CD1c-positive myeloid dendritic cell (primary cell): Measurements from ENCODE around the gene GSAP.
"Not testable (repeated sequence)": the region's sequence is repeated elsewhere in the genome, so short reads cannot be mapped to it uniquely, and the experiment has no call there.

Experiments used
- DNase-seq: peaks from one replicate; pipeline ENCODE4 v3.0.0-alpha.2; 2016; ENCODE audit errors: extremely low spot score

The GSAP gene, protein sequence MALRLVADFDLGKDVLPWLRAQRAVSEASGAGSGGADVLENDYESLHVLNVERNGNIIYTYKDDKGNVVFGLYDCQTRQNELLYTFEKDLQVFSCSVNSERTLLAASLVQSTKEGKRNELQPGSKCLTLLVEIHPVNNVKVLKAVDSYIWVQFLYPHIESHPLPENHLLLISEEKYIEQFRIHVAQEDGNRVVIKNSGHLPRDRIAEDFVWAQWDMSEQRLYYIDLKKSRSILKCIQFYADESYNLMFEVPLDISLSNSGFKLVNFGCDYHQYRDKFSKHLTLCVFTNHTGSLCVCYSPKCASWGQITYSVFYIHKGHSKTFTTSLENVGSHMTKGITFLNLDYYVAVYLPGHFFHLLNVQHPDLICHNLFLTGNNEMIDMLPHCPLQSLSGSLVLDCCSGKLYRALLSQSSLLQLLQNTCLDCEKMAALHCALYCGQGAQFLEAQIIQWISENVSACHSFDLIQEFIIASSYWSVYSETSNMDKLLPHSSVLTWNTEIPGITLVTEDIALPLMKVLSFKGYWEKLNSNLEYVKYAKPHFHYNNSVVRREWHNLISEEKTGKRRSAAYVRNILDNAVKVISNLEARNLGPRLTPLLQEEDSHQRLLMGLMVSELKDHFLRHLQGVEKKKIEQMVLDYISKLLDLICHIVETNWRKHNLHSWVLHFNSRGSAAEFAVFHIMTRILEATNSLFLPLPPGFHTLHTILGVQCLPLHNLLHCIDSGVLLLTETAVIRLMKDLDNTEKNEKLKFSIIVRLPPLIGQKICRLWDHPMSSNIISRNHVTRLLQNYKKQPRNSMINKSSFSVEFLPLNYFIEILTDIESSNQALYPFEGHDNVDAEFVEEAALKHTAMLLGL

DNA sequence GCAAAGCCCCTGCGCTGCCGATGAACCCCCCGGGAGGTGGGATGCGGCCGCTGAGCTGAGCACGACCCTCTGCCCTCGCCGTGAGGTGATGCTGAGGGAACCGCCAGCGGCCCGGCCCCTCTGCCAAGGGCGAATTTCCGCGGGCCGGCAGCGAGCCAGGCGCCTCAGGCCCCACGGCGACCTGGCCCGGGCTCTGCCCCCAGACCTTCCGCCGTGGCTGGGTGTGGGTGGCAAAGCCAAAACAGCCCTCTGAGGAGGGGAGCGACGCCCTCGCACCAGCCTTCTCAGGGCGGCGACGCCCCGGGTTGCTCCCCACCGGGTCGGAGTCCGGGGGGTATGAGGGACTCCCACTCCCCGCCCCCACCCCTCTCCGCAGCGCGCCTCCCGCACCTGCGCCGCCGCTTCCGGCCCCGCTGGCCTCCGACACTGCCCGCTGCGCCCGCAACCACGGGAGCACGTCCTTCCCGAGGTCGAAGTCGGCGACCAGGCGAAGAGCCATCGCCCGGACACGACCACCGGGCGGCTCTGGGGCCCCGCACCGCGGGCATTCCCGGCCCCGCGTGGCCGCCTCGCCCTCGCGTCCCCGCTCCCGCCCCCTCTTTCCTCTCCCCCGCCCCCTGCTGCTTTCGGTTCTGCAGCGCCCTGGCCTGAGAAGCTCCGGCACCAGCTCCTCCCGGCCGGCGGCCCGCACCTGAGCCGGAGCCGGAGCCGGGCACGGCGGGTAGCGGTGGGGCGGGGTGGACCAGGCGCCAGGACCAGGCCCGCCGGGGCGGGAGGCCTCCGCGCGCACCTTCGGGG lies at the start of gene GSAP:
Gene GSAP (minus strand): TSS at position 527 of the 798 bp plus-strand sequence. CDS start 28 bp downstream, at position 499.
- DNase-seq: peak; percentile 71

DNA sequence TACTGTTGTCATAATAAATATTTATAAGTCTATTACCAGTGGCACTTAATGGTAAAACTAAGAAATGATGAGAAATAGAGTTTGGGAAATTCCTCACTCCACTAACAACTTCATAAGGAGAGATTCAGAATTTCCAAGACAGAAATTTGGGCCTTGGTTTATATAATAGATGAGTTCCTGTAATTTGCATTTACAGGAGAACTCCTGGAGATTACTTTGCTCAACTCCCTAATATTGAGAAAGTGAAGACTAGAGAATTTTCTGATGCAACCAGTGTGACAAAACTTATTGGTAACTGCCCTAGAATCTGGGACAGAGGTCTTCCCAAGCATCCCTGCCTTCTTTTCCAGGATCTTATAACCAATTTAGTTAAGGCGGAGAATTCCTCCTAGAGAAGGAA lies 49.1 kb upstream of the GSAP start:
- peak; percentile 37 for DNase-seq

DNA sequence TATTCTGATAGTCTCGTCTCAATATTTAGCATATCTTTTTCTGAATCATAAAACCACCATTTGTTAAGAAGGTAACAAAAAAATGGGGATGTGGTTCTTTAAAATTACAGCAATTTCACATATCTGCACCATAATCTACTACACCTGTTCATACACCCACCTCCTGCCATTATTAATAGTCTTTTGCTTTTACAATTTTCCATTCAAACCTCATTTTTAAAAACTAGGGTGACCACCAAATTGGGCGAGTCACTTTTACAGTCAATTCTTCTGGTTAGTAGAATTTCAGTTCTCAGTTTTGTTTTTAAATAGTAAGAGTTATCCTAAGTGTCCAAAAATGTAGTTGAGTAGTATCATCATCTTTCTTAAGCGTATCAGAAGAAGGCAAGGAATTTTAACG lies 48.4 kb upstream of the GSAP start:
- DNase-seq: no peak

DNA sequence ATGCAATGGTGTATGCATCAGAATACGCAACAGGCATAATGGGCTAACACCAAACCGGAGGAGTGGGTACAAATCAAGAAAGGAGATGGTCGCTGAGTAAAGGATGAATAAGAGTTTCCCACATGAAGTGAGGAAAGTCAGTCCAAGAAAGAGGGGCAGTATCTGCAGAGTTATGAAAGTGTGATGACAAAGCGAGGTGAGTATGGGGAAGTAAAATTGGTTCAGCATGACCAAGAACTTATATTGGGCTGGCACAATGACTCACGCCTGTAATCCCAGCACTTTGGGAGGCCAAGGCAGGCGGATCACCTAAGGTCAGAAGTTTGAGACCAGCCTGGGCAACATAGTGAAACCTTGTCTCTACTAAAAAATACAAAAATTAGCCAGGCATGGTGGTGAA lies 47.5 kb upstream of the GSAP start:
- peak; percentile 68 for DNase-seq

DNA sequence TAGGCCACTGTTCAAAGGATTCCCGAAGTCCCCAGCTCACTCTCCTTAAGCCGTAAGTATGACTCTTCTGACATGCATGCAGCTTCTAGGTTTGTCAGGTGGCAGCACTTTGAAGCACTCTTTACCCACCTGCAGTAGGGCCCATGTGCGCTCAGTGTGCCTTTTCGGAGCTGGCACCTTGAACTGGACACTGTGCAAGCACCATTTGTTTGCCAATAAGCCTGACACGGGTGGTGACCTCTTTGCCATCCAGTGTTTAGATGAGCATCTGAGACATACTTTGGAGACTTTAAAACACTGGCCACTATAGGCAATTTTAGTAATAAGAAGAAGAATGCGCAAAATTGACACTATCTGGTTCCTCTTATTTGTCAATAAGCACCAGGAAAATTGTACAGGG lies 45.7 kb upstream of the GSAP start:
- no peak for DNase-seq

DNA sequence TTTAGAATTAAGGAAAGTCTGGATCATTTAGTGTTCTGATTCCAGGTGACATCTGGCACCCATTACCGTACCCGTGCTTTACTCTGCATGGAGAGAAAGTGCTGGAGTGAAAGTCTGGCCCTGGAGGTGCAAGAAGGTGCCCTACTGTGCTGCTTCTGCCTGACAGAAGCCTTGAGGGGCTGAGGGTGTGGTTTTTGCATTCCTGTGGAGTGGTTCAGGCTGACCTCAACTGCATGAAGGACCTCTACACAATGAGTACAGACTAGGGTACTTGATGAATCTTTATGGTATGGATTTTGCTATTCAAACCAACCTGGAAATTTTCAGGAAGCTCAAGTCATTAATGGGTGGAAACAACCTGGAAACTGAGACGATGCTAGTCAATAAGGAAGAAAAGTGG lies 45.1 kb upstream of the GSAP start:
- DNase-seq: no peak

DNA sequence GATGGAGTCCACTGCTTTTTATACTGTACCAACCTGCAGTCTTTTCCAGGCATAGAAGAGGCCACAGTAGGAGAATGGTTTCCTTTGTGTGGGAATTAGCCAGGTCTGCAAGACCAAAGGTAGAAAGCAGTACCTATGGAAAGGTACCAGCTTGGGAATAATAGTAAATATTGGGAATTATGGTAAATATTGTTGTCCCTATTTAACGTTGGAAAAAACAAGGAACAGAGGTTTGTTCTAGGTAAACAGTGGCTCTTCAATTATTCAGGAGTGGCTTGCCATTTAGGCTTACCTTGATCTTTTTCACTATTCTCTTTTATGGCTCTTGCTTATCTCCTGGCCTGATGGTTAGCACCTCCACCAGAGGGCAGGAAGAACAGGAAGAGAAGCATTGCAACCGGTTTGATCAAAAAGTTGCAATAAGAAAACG lies 43.9 kb upstream of the GSAP start:
- DNase-seq: no peak

DNA sequence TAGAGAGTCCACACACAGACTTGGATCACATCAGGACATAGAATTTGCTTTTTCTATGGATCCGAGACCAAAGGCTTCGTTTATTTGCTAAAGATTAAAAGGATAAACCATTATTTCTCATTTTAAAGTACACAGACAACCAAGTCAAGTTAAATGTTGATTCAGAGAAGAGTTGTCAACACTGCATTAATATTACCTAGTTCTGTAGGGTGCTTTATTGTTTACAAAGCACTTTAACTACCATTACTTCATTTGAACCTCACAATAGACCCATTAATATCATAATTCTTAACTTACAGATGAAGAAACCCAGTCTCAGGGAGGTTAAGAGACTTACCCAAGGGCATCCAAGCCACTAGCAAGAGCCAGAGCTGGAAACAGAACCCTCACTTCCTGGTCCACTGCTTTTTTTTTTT lies 43.2 kb upstream of the GSAP start:
- DNase-seq: no peak

DNA sequence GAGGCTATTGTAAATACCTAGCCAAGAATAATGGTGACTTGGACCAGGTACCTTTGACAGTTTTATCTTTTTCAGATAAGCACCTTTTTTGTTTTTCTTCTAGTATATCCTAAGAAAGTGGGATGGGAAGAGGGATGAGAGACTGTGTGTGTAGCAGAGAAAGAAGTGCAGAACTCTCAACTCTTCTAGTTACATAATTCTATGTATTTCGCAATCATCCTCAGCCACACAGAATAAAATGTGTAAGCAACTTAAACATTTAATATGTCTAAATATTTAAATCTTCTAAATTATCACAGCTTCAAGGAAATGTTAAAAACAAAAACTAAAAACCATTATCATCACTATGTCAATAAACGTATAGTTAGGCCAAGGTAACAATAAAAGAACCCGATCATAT lies 42.6 kb upstream of the GSAP start:
- no peak for DNase-seq

DNA sequence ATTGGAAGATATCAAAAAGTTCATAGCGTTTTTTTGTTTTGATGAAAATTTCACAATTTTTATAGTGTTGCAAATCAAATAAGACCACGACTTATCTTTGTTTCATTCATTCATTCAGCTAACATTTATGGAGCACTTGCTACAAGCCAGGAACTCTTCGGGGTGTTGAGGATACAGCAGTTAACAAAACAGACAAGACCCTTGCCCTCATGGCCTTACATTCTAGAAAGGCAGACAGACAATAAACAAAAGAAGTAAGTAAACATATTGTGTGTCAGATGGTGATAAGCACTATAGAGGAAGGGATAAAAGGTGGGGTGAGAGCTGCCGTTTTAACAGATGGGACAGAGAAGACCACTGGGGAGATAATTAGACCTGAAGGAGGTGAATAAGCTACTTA lies 41.6 kb upstream of the GSAP start:
- no peak for DNase-seq

DNA sequence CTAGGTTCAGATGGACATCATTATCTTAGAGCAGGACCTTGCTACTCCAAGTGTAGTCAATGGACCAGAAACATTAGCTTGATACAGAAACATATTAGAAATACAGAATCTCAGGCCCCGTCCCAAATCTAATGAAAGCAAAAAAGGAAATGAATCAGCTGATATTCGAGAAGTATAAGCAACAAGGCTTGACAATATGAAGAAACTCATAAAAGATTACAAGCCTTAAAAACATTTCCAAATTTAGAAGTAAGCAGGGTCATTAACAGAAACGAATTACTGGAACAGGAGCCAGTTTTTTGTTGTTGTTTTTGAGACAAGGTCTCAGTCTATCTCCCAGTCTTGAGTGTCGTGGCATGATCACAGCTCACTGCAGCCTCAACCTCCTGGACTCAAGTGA lies 40.5 kb upstream of the GSAP start:
- DNase-seq: no peak

DNA sequence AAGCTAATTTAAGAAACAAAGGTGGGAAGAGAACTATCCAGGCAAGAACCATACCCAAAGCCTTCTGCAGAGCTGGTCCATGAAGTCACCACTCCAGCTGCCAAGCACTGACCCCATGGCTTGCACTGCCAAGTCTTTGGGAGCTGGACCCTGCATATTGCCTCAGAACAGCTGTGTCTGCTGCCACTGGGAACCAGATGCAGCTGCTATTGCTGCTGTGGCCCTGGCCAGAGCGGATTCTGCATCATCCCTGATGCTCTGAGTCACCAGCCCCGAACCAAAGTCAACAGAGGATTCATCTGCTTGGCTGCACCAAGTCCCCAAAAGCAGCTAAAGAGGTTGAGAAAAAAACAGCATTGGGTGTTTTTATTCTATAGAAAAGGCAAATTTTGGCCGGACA lies 39.2 kb upstream of the GSAP start:
- DNase-seq: no peak

DNA sequence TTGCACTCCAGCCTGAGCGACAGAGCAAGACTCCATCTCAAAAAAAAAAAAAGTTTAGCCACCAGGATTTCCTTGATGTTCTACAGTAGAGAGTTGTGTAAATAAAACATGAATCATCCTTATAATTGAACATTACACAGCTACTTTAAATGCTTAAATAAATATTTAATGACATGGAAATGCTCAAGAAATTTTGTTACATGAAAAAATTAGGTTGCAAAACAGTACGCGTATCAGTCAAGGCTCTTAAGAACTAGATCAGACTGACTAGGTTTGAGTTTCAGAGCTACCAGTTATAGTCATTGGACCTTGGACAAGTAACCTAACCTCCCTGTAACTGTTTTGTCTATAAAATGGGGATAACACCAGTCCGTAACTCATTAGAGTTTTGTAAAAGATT lies 38.7 kb upstream of the GSAP start:
- DNase-seq: no peak

DNA sequence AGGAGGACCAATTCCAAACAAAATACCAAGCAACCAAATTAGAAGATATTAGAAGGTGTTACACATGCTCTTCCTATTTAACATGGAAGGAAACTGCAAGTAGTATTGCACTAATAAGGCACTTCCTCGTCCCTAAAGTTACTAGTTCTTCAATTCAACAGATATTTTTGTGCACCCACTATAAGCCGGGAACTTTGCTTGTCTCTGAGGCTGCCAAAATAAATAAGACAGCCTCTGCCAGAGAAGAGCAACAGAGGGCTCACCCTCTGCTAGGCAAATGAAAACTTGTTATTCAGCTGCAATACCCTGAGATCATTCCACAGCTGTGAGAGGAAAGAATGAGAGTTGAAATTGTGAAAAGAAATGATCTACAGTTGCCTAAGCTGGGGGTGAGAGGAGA lies 37.4 kb upstream of the GSAP start:
- peak; percentile 50 for DNase-seq

DNA sequence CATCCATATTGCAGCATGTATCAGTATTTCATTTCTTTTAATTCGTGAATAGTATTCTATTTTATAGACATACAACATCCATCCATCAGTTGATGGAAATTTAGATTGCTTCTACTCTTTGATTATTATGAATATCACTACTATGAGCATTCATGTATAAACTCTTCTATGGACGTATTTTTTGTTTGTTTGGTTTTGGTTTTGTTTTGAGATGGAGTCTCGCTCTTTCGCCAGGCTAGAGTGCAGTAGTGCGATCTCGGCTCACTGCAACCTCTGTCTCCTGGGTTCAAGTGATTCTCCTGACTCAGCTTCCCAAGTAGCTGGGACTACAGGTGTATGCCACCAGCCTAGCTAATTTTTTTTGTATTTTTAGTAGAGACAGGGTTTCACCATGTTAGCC lies 35.8 kb upstream of the GSAP start:
- not testable (repeated sequence) for DNase-seq

DNA sequence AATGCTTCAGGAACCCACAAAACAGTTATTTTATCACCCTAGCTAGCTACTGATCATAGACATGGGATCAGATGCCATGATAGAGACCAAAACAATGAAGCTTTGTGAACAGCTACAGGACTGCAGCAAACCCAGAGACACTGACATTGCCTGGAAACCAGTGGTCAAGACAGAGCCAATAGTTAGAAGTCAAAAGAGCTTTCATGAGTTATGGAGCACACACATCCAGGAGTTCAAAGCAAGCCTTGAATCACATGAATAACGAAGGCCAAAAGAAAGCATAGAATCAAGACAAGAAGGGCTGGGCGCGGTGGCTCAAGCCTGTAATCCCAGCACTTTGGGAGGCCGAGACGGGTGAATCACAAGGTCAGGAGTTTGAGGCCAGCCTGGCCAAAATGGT lies 34.5 kb upstream of the GSAP start:
- DNase-seq: no peak

DNA sequence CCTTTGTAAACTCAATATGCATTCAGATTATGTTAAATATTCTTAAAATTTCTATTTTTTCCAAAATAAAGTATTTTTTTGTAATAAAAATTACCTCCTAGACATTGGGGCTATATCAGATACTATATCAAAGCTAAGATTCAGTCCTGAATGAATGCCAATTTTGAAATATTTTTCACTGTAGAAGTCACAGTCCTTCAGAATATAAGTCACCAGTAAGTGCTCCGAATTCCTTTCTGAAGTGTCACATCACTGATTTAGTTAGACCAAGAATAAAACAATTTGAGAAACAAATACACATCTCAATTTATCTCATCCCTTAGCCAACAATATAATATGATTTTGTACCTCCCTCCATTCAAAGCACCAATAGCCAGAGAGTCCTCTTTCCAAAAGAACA lies 33.9 kb upstream of the GSAP start:
- no peak for DNase-seq

DNA sequence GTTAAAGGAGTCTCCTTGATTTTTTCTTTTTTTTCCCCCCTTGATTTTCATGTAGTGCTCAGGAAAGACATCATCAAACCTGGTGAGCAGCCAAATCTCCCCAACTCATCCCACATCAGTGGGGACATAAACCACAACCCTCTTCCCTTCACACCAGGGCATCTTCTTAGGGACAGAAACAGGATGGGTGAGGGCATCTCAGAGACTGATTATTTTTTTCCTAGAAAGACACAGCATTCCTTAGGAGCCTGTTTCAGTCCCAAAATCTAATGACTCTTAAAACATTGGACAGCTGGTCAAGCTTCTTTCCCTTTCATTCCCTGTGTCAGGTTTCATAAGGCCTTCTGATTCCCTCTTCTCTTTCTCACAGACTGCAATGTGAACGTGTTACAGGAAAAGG lies 31.5 kb upstream of the GSAP start:
- DNase-seq: no peak

DNA sequence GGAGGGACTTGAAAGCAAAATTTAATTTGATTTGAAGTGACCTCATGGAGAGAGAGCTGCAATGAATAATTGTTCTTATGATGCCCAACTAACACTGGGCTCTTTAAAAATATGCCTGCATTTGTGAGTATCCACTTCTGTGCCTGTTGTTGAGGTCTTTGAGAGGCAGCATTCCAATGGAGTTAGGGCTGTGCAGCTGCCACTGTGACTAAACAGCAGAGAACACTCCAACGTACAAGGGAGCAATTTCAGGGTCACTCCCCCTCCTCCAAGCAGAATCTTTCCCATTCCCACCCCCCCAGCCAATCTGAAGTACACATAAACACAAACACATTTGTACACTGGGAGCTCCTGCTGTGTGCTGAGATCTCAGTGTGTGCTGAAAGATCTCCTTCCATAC lies 28.0 kb upstream of the GSAP start:
- DNase-seq: no peak

DNA sequence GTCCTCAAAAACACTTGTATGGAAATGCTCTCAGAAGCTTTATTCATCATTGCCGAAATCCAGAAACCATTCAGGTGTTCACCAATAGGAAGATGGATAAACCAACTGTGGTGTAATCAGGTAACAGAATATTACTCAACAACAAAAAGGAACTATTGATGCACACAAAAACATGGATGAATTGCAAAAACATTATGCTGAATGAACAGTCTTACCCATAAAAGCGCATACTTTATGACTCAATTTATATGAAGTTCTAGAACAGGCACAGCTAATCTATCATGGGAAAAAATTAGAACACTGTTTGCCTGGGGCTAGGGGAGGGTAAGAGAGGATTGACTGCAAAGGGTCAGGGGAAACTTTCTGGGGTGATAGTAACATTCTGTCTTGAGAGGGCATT lies 26.9 kb upstream of the GSAP start:
- DNase-seq: no peak

DNA sequence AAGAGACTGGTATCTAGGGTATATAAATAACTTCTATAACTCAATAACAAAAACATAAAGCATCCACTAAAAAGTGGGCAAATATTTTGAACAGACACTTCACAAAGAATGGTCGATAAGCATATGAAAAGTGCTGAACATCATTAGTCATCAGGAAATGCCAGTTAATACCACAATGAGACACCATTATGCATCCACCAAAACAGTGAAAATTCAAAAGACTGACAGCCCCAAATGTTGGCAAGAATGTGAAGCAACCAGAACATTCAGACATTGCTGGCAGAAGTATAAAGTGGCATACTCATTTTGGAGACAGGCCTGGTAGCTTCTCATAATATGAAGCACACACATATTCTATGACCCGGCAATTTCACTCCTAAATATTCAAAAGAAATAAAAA lies 26.5 kb upstream of the GSAP start:
- no peak for DNase-seq

DNA sequence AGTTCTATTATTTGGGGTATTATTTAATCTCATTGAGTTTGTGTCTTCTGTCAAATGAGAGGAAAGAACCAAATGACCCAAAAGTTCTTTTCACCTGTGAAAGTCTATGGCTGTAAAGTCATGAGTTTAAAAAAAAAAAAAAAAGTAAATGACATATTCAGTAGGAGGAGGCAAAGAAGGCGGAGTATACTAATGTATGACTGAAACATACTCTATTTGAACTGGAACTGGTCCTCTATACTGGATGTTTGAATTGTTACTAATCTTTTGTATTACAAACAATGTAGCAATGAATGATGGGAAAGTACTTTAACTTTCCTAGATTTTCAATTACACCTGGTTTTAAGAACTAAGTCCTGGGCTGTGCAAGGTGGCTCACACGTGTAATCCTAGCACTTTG lies 24.9 kb upstream of the GSAP start:
- DNase-seq: no peak
